Naive thymus-derived CD8-positive, alpha-beta T cell (primary cell): ENCODE data around the gene CDC42. TPM values are rescaled to one million over a fixed set of nuclear protein-coding genes. Genes with fewer than 3 reads are reported as not detected.

ENCODE experiments used
- ATAC-seq, 2 donors: fragments of 150-1000 bp; cut with Tn5 transposase in 1 of 2; sonication (Bioruptor Pico), chemical (Tn5 transposase) in 1 of 2; 1 replicate in 1 of 2; 2 replicates in 1 of 2; pipeline ENCODE4 v1.10.0; 2021; ENCODE audit warnings: mild to moderate bottlenecking in 2 of 2, moderate library complexity in 2 of 2
- POLR2A ChIA-PET: fragments of 350-600 bp; sonication (Branson Sonifier 250); formaldehyde crosslinking; loops from one replicate; lab custom pipeline; 2021; ENCODE audit warnings: antibody characterized with exemption; lab: Charles Lee
- DNase-seq, 10 donors: peaks; one replicate each; pipeline versions ENCODE4 v3.0.0 to v3.0.0-alpha.2; 2020 to 2022
- H3K27ac Mint-ChIP-seq, 10 donors: one replicate each; pipeline ENCODE4 v1.8.0; 2020 to 2022; ENCODE audit warnings: mild to moderate bottlenecking in 10 of 10, mixed read lengths in 10 of 10, moderate library complexity in 4 of 10, inconsistent platforms in 1 of 10
- H3K27me3 Mint-ChIP-seq, 5 donors: one replicate each; pipeline ENCODE4 v1.8.0; 2021 to 2022; ENCODE audit warnings: mixed read lengths in 5 of 5
- H3K36me3 Mint-ChIP-seq, 3 donors: one replicate each; pipeline ENCODE4 v1.8.0; 2020 to 2022; ENCODE audit warnings: mixed read lengths in 3 of 3, mild to moderate bottlenecking in 2 of 3, inconsistent platforms in 1 of 3
- H3K4me1 Mint-ChIP-seq, 4 donors: one replicate each; pipeline ENCODE4 v1.8.0; 2021 to 2022; ENCODE audit warnings: mixed read lengths in 4 of 4
- H3K4me3 Mint-ChIP-seq, 10 donors: one replicate each; pipeline ENCODE4 v1.8.0; 2020 to 2022; ENCODE audit warnings: mild to moderate bottlenecking in 10 of 10, mixed read lengths in 10 of 10, moderate library complexity in 6 of 10, inconsistent platforms in 1 of 10
- H3K9me3 Mint-ChIP-seq, 9 donors: one replicate each; pipeline ENCODE4 v1.8.0; 2020 to 2022; ENCODE audit warnings: mixed read lengths in 9 of 9, mild to moderate bottlenecking in 3 of 9, inconsistent platforms in 1 of 9, moderate library complexity in 1 of 9
- polyA plus RNA-seq, 3 donors: library from polyadenylated mRNA; unstranded; fragments of 300-500 nt; fragmentation: Illumina TruSeq; gene quantifications; one replicate each; pipeline ENCODE4 v1.2.3, GENCODE V29; 2021
- total RNA-seq, 8 experiments: library from RNA in 2 of 8; stranded (reverse) in 2 of 8; gene quantifications; one replicate each; pipeline ENCODE4 v1.2.3 and lab custom pipeline; 2021 to 2026

Gene CDC42
- total and polyA plus RNA-seq, 5 experiments from 2014 or later = 229 to 472 (median 239) TPM

DNA sequence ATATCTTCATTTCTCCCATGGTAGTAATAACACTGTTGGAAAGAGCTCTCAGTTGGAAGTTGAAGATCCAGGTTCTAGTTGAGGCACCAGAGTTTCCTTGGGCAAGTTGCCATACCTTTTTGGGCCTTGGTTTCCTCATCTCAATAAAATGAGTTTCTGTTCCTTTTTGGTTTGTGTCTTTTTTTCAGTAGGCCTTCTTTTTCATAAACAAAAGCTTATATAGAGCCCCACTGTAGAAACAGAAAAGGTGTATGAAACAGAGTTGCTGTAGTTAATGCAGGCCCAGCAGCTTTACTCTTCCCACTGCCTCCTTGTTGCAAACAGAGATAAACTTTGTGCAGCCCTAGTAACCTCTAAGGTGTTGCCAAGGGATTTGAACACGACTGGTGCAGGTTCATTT is 48.7 kb downstream of the CDC42 start:
- POLR2A ChIA-PET = interaction anchor here (0.8 to 0.9 kb wide), 3 partner anchors 8 to 77 kb away, joined by 3 to 4 read pairs (median 3); partner anchors contain the start of gene CDC42
- Mint-ChIP-seq H3K27me3 (no peaks in the 10 kb centered on the region), H3K9me3 (no peaks in the 10 kb centered on the region), H3K4me1 (peaks cover 34 to 88% (median 79%) of the 10 kb centered on the region in 4 donors), H3K27ac (peak overlapping the region in 8 of 10 donors; percentile 12 to 80 (median 70)), H3K36me3 (peaks cover 0 to 68% (median 10%) of the 10 kb centered on the region in 3 donors), H3K4me3 (no peak overlapping the region)
- DNase-seq (no peak), ATAC-seq (no peak)

DNA sequence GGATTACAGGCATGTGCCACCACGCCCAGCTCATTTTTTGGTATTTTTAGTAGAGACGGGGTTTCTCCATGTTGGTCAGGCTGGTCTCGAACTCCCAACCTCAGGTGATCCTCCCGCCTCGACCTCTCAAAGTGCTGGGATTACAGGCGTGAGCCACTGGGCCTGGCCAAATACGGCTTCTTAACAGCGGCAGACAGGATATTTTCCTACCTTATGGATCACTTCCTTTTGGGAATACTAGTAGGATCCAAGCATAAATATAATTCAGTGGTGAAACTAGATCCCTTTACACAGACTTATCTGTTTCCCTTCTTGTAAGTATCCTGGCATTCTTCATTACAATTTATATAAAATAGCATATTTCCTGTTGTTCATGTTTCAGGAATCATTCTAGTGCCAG is 49.5 kb downstream of the CDC42 start:
- H3K4me3 Mint-ChIP-seq = peak overlapping the region in 1 of 10 donors; percentile 20
- peak overlapping the region in 5 of 10 donors; percentile 41 to 88 (median 72) for H3K27ac Mint-ChIP-seq
- H3K4me1 Mint-ChIP-seq = peaks cover 38 to 93% (median 86%) of the 10 kb centered on the region in 4 donors
- DNase-seq (no peak), ATAC-seq (no peak)
- no peaks in the 10 kb centered on the region for H3K27me3 Mint-ChIP-seq
- no peaks in the 10 kb centered on the region for H3K9me3 Mint-ChIP-seq
- peaks cover 0 to 64% (median 7%) of the 10 kb centered on the region in 3 donors for H3K36me3 Mint-ChIP-seq
- POLR2A ChIA-PET = interaction anchor here (1.3 kb wide), 1 partner anchor 77 kb away, joined by 3 read pairs; no protein-coding TSS in a partner anchor

DNA sequence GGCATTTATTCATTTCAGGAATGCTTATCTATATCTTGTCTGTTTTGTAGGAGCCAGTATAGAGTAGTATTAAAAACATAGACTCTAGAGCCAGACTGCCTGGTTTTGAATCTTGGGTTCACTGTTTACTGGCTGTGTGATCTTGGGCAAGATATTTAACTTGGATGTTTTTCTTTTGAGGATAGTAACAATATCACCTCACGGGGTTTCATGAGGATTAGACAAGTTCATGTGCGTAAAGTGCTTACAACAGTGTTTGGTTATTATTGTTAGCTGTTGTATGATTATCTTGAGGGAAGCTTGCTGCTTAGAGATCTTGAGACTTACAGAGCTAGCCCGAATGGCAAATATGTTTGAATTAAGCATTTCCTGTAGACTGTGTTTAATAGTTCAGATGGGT is 50.2 kb downstream of the CDC42 start:
- Mint-ChIP-seq H3K4me3 (peak overlapping the region in 5 of 10 donors; percentile 8 to 65 (median 19)), H3K27ac (peak overlapping the region; percentile 61 to 93 (median 86)), H3K9me3 (no peaks in the 10 kb centered on the region), H3K36me3 (peaks cover 0 to 56% (median 6%) of the 10 kb centered on the region in 3 donors), H3K27me3 (no peaks in the 10 kb centered on the region), H3K4me1 (peaks cover 38 to 94% (median 83%) of the 10 kb centered on the region in 4 donors)
- ATAC-seq = no peak
- POLR2A ChIA-PET = interaction anchor here (1.3 kb wide), 1 partner anchor 78 kb away, joined by 3 read pairs; no protein-coding TSS in a partner anchor
- no peak for DNase-seq

DNA sequence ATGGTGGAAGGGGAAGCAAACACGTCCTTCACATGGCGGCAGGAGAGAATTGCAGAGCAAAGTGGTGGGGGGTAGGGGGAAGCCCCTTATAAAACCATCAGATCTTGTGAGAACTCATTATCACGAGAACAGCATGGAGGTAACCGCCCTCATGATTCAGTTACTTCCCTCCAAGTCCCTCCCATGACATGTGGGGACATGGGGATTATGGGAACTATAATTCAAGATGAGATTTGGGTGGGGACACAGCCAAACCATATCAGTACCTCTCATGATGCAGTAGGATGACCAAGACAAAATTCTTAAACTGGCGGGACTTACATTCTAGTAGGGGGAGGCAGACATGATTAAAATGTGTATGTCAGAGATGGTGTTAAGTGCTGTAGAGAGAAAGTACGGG is 51.6 kb downstream of the CDC42 start:
- no peak for DNase-seq
- peaks cover 46 to 97% (median 85%) of the 10 kb centered on the region in 4 donors for H3K4me1 Mint-ChIP-seq
- no peaks in the 10 kb centered on the region for H3K9me3 Mint-ChIP-seq
- H3K4me3 Mint-ChIP-seq = peak overlapping the region in 8 of 10 donors; percentile 35 to 82 (median 66)
- no peaks in the 10 kb centered on the region for H3K27me3 Mint-ChIP-seq
- POLR2A ChIA-PET = interaction anchor here (0.8 to 2.2 kb wide), 3 partner anchors 52 to 79 kb away, joined by 3 to 23 read pairs (median 7); partner anchors contain the start of gene CDC42
- peaks cover 0 to 57% (median 2%) of the 10 kb centered on the region in 3 donors for H3K36me3 Mint-ChIP-seq
- peak overlapping the region; percentile 61 to 93 (median 88) for H3K27ac Mint-ChIP-seq
- no peak for ATAC-seq

DNA sequence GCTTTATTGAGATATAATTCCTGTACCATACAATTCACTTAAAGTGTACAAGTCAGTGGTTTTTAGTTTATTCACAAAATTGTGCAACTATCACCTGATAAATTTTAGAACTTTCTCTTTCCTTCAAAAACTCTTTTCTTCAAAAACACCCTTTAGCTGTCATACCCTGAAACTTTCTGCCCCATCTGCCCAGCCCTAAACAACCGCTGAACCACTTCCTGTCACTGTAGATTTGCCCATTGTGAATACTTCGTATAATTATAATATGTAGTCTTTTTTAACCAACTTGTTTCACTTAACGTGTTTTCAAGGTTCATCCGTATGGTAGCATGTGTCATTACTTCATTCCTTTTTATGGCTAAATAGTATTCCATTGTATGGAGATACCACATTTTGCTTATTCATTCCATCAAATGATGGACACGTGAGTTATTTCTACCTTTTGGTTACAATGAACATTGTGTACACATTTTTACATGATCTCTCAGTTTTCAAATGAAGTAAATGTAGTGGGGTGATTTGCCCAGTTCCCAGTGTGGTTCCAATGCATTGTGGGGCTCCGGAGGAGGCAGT is 52.4 kb downstream of the CDC42 start:
- H3K9me3 Mint-ChIP-seq = no peaks in the 10 kb centered on the region
- H3K27me3 Mint-ChIP-seq = no peaks in the 10 kb centered on the region
- H3K4me3 Mint-ChIP-seq = peak overlapping the region; percentile 11 to 72 (median 60)
- peaks cover 44 to 91% (median 80%) of the 10 kb centered on the region in 4 donors for H3K4me1 Mint-ChIP-seq
- POLR2A ChIA-PET = interaction anchor here (0.8 to 2.2 kb wide), 4 partner anchors 15 to 80 kb away, joined by 3 to 23 read pairs (median 5); partner anchors contain the start of gene CDC42
- peak in 8 of 10 donors; percentile 24 to 80 (median 61) for DNase-seq
- ATAC-seq = peak; percentile 75 to 92
- H3K27ac Mint-ChIP-seq = peak overlapping the region; percentile 61 to 93 (median 88)
- peaks cover 0 to 50% (median 1%) of the 10 kb centered on the region in 3 donors for H3K36me3 Mint-ChIP-seq

DNA sequence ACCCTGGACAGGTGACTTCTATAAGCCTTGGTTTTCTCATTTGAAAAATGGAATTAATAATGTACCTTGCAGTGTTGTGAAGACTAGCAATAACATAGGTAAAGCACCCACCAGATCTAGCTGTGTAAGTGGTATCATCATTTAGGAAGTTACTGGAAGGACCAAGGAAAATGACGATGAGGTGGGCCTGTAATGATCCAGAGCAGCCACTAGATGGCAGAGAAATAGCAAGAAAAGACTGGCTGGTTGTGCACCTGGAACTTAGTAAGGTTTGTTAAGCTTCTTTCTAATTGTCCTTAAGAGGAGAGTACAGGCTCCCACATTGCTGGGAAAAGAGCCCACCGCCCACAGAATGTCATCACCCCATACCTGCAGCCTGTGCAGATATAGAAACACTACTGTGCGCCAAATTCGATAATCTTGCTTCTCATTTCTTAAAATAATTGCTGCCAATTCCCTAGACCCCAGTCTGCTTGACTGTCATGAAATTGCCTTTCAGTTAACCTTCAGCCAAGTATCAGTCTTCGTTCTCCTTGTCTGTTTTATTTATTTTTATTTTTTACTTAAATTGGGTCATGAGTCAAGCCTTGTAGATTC is 53.2 kb downstream of the CDC42 start:
- ATAC-seq (peak; percentile 48 to 62), DNase-seq (peak in 7 of 10 donors; percentile 20 to 66 (median 44))
- Mint-ChIP-seq H3K4me3 (peak overlapping the region in 7 of 10 donors; percentile 16 to 70 (median 60)), H3K4me1 (peaks cover 42 to 84% (median 73%) of the 10 kb centered on the region in 4 donors), H3K27ac (peak overlapping the region; percentile 61 to 93 (median 88)), H3K36me3 (peaks cover 0 to 45% (median 0%) of the 10 kb centered on the region in 3 donors), H3K9me3 (no peaks in the 10 kb centered on the region), H3K27me3 (no peaks in the 10 kb centered on the region)
- POLR2A ChIA-PET = interaction anchor here (1.2 to 2.2 kb wide), 3 partner anchors 16 to 81 kb away, joined by 3 to 23 read pairs (median 7); partner anchors contain the start of gene CDC42

DNA sequence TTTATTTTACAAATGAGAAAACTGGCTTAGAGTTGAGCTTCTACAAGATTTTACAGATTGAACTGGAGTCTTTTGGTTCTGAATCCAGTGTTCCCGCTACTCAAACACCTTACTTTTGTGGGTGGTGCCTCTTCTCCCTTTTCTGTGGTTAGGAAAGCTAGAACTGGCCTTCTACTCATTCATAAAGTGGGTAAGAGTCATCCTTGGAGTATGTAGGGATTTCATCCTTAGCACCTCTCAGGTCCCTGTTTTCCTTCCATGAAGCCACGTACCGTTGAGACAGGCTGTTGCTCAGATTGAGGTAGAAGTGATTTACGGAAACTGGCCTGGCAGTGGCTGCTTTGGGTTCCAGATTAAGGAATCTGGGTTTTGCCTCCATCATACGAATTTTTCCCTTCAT is 54.6 kb downstream of the CDC42 start:
- POLR2A ChIA-PET = no interaction called here
- Mint-ChIP-seq H3K4me3 (no peak overlapping the region), H3K4me1 (peaks cover 46 to 84% (median 67%) of the 10 kb centered on the region in 4 donors), H3K27me3 (no peaks in the 10 kb centered on the region), H3K9me3 (no peaks in the 10 kb centered on the region), H3K36me3 (peaks cover 0 to 45% (median 0%) of the 10 kb centered on the region in 3 donors), H3K27ac (peak overlapping the region in 4 of 10 donors; percentile 39 to 66 (median 64))
- no peak for ATAC-seq
- no peak for DNase-seq

DNA sequence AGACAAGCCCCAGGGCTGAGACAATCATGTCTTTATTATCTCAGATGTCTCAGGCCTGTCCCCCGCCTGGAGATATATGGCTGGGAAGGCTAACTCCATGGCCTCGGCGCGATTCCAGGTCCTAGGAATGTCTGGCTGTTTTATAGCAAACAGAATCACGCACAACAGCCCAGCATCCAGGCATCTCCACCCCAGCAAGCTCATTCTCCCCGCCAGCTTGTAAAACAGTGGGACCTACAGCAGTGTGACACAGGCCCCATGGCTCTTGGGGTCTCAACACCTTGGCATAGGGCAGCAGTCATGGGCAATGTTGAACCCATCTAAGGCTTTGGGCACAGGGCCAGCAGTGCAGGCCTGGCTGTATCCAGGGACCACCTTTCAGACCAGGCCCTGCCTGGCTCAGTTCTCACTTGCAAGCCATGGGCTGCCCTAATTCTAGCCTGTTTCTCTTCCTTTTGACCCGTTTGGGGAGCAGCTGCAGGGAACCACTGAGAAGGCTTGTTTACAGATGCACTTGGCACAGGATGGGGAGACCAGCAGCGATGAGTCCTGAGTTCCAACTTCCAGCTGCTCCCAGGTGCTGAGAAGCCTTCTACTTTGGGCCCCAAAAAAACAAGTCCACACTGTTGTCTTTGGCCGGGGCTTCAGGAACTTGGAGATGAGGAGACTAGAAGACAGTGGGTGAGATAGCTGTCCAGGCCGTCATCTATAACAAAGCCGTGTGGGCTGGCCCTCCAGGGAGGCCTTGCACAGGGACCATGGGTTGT is 56.0 kb downstream of the CDC42 start:
- POLR2A ChIA-PET = interaction anchor here (1.0 to 1.2 kb wide), 2 partner anchors 8 to 84 kb away, joined by 3 read pairs; no protein-coding TSS in a partner anchor
- H3K27ac Mint-ChIP-seq = peak overlapping the region; percentile 19 to 86 (median 59)
- DNase-seq (no peak), ATAC-seq (no peak)
- no peaks in the 10 kb centered on the region for H3K27me3 Mint-ChIP-seq
- H3K9me3 Mint-ChIP-seq = no peaks in the 10 kb centered on the region
- H3K4me3 Mint-ChIP-seq = peak overlapping the region in 1 of 10 donors; percentile 29
- H3K4me1 Mint-ChIP-seq = peaks cover 44 to 80% (median 63%) of the 10 kb centered on the region in 4 donors
- peaks cover 0 to 46% (median 2%) of the 10 kb centered on the region in 3 donors for H3K36me3 Mint-ChIP-seq

DNA sequence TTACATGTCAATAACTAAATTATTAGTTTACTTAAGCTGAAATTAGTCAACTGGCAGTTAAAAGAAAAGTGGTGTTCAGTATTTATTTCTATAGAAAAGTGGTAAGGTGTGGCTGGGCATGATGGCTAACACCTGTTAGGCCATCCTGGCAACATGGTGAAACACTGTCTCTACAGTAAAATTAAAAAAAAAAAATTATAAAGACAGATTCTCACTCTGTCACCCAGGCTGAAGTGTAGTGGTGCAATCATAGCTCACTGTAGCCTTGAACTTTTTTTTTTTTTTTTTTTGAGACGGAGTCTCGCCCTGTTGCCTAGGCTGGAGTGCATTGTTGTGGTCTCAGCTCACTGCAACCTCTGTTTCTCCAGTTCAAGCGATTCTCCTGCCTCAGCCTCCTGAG is 57.5 kb downstream of the CDC42 start:
- Mint-ChIP-seq H3K9me3 (no peaks in the 10 kb centered on the region), H3K27ac (peak overlapping the region in 2 of 10 donors; percentile 15 to 84), H3K27me3 (no peaks in the 10 kb centered on the region), H3K4me1 (peaks cover 37 to 72% (median 52%) of the 10 kb centered on the region in 4 donors), H3K4me3 (no peak overlapping the region), H3K36me3 (peaks cover 0 to 46% (median 2%) of the 10 kb centered on the region in 3 donors)
- no peak for DNase-seq
- no peak for ATAC-seq
- POLR2A ChIA-PET = interaction anchor here (1.0 kb wide), 1 partner anchor 72 kb away, joined by 5 read pairs; no protein-coding TSS in a partner anchor

DNA sequence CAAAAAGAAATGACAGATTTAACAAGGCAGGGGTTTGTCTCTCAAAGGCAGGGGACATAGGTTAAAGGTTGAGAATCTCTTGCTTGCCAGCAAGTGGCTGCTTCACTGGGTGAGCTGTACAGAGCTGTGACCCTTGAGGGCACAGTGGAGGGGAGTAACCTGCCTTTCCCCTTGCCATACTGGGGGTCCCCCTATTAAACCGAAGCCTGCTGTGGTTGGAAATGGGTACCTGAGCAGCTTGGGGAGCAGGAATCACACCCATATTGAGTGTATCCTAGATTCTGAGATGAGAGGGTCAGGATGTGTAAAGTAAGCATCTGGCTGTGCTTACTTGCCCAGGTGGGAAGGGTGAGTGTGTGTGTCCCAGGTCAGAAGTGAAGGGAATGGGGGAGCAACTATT is 58.6 kb downstream of the CDC42 start:
- Mint-ChIP-seq H3K9me3 (no peaks in the 10 kb centered on the region), H3K27me3 (no peaks in the 10 kb centered on the region), H3K4me3 (no peak overlapping the region), H3K36me3 (peaks cover 0 to 46% (median 2%) of the 10 kb centered on the region in 3 donors), H3K27ac (peak overlapping the region in 9 of 10 donors; percentile 38 to 82 (median 57)), H3K4me1 (peaks cover 36 to 66% (median 53%) of the 10 kb centered on the region in 4 donors)
- ATAC-seq (no peak), DNase-seq (no peak)
- POLR2A ChIA-PET = no interaction called here

DNA sequence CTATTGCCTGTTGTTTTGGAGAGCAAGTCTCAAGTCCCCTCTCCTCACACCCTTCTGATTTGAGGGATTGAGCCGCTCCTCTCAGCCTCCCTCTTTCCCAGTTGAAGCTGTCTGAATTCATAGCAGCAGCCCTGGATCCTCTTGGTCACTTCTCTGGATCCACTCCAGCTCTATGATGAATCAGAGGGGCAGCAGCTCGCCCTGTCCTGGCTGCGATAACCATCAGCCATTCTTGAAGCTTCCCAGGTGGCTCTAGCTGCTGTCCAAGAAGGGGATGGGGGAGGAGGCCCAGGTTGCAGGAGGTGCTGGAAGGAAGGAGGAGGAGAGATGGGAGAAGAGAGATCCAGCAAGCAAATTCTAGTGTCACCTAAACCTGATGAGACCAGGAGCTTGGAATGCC is 59.1 kb downstream of the CDC42 start:
- DNase-seq (no peak), ATAC-seq (no peak)
- no peaks in the 10 kb centered on the region for H3K27me3 Mint-ChIP-seq
- H3K4me1 Mint-ChIP-seq = peaks cover 37 to 61% (median 54%) of the 10 kb centered on the region in 4 donors
- H3K36me3 Mint-ChIP-seq = peaks cover 0 to 41% (median 2%) of the 10 kb centered on the region in 3 donors
- POLR2A ChIA-PET = no interaction called here
- peak overlapping the region in 7 of 10 donors; percentile 1 to 80 (median 57) for H3K27ac Mint-ChIP-seq
- H3K9me3 Mint-ChIP-seq = no peaks in the 10 kb centered on the region
- H3K4me3 Mint-ChIP-seq = no peak overlapping the region

DNA sequence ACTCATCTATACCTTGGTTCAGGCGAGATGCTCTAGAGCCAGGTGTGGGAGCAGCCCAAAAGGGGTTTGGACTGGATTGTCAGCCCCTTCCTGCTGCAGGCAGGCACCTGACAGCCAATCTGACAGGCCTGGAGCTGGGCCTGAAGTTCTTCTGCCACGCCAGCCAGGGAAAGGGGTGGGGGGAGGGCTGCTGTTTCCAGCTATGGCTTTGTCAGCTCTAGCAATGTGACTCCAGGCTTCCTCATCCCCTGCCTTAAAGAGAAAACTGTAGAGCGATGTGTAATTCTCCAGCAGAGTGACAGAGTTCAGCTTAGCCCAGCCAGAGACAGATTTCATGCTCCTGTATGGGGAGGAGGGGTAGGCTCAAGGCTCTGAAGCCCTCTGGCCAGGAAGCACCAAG is 60.0 kb downstream of the CDC42 start:
- H3K4me1 Mint-ChIP-seq = peaks cover 34 to 63% (median 54%) of the 10 kb centered on the region in 4 donors
- H3K36me3 Mint-ChIP-seq = peaks cover 0 to 46% (median 2%) of the 10 kb centered on the region in 3 donors
- H3K9me3 Mint-ChIP-seq = no peaks in the 10 kb centered on the region
- ATAC-seq = no peak
- no peak for DNase-seq
- H3K27ac Mint-ChIP-seq = peak overlapping the region in 6 of 10 donors; percentile 11 to 84 (median 38)
- no peak overlapping the region for H3K4me3 Mint-ChIP-seq
- POLR2A ChIA-PET = no interaction called here
- H3K27me3 Mint-ChIP-seq = no peaks in the 10 kb centered on the region
